ENCODE data around the gene P3H2. TPM values are rescaled to one million over a fixed set of nuclear protein-coding genes. Genes with fewer than 3 reads are reported as not detected.

Gene P3H2
- total and polyA plus RNA-seq, 11 donors: 0.55 to 24.8 (median 3.8) TPM

GRCh38 chr3:190125436-190126068 lies 4.9 kb upstream of the P3H2 start:
- H3K36me3 ChIP-seq: no peaks in the 10 kb centered on the region
- ATAC-seq (no peak), DNase-seq (no peak)
- no peak overlapping the region for H3K27ac ChIP-seq
- TF ChIP-seq CTCF (IDR thresholded peaks at IDR 0.05): no peak
- TF ChIP-seq POLR2A (IDR thresholded peaks at IDR 0.05): no peak
- intact Hi-C loops (cut with DNase I): loop anchor here in 3 of 10 donors (10.0 kb wide), 2 partner anchors 151 to 161 kb away; no protein-coding TSS in a partner anchor
- no peaks in the 10 kb centered on the region for H3K9me3 ChIP-seq
- peaks cover 0 to 12% (median 6%) of the 10 kb centered on the region in 12 donors for H3K4me1 ChIP-seq
- no peak overlapping the region for H3K4me3 ChIP-seq
- 78 to 84% (median 82%) methylated on average over 9 of the region's 9 CpGs for WGBS, 4 donors
- H3K27me3 ChIP-seq: peaks cover 0 to 19% (median 0%) of the 10 kb centered on the region in 9 donors

GRCh38 chr3:190124067-190124466 lies 3.4 kb upstream of the P3H2 start:
- intact Hi-C loops (cut with DNase I): loop anchor here in 6 of 10 donors (5.0 to 10.0 kb wide), 5 partner anchors 78 to 159 kb away; no protein-coding TSS in a partner anchor
- no peak overlapping the region for H3K27ac ChIP-seq
- no peak for ATAC-seq
- H3K27me3 ChIP-seq: peaks cover 0 to 26% (median 0%) of the 10 kb centered on the region in 9 donors
- H3K4me3 ChIP-seq: no peak overlapping the region
- 65 to 85% (median 84%) methylated on average over 3 of the region's 3 CpGs for WGBS, 4 donors
- TF ChIP-seq CTCF (IDR thresholded peaks at IDR 0.05) (no peak), POLR2A (IDR thresholded peaks at IDR 0.05) (no peak)
- H3K9me3 ChIP-seq: no peaks in the 10 kb centered on the region
- H3K4me1 ChIP-seq: peaks cover 0 to 20% (median 6%) of the 10 kb centered on the region in 12 donors
- H3K36me3 ChIP-seq: no peaks in the 10 kb centered on the region
- no peak for DNase-seq

- DNase-seq: no peak
- no peaks in the 10 kb centered on the region for H3K9me3 ChIP-seq
- H3K27ac ChIP-seq: no peak overlapping the region
- H3K36me3 ChIP-seq: no peaks in the 10 kb centered on the region
- peaks cover 0 to 30% (median 0%) of the 10 kb centered on the region in 9 donors for H3K27me3 ChIP-seq
- no peak overlapping the region for H3K4me3 ChIP-seq
- WGBS, 4 donors: 67 to 73% (median 70%) methylated on average over 8 of the region's 8 CpGs
- TF ChIP-seq CTCF (IDR thresholded peaks at IDR 0.05) (no peak), POLR2A (IDR thresholded peaks at IDR 0.05) (no peak)
- ATAC-seq: no peak
- intact Hi-C loops (cut with DNase I): loop anchor here in 6 of 10 donors (5.0 to 10.0 kb wide), 5 partner anchors 80 to 157 kb away; no protein-coding TSS in a partner anchor
- H3K4me1 ChIP-seq: peaks cover 0 to 20% (median 6%) of the 10 kb centered on the region in 12 donors
These were observed 1.6 kb upstream of the P3H2 start for GRCh38 chr3:190122198-190122771.

GRCh38 chr3:190121383-190121782 lies 686 bp upstream of the P3H2 start:
- ATAC-seq (no peak), DNase-seq (no peak)
- Histone ChIP-seq H3K4me3 (peak overlapping the region in 5 of 12 donors; percentile 76 to 90 (median 89)), H3K27me3 (peaks cover 0 to 30% (median 0%) of the 10 kb centered on the region in 9 donors), H3K27ac (peak overlapping the region in 3 of 12 donors; percentile 8 to 91 (median 71)), H3K9me3 (no peaks in the 10 kb centered on the region), H3K4me1 (peaks cover 0 to 20% (median 6%) of the 10 kb centered on the region in 12 donors), H3K36me3 (no peaks in the 10 kb centered on the region)
- intact Hi-C loops (cut with DNase I): loop anchor here in 7 of 10 donors (2.0 to 10.0 kb wide), 6 partner anchors 81 to 157 kb away; no protein-coding TSS in a partner anchor
- no peak for TF ChIP-seq CTCF (IDR thresholded peaks at IDR 0.05)
- no peak for TF ChIP-seq POLR2A (IDR thresholded peaks at IDR 0.05)
- 73 to 89% (median 79%) methylated on average over 12 of the region's 12 CpGs for WGBS, 4 donors
